Measurements from ENCODE around the gene ITPKB. TPM values are rescaled to one million over a fixed set of nuclear protein-coding genes. Genes with fewer than 3 reads are reported as not detected.

ITPKB gene
- total RNA-seq, 1 experiment from 2014 or later = 9.5 TPM

DNA sequence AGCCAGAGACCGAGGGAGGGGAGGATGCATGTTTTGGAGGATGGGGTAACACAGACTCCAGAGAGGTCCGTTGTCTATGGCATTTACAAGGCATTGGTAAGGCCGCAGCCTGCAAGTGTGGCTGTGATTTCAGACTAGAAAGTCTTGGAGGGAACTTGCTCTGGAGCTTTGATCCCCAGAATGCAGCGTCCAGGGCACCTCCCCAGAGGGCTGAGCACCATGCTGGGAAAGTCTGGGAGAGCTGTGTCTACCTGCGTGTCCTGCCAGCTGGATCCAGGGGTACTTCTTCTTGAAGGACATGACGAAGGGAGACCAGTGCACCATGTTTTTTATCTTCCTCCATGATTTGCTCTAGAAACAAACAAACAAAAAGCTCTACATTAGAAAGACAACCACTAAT lies 90.7 kb downstream of the ITPKB start:
- Mint-ChIP-seq H3K27me3 (ENCODE audit: insufficient read depth, unreplicated experiment) (no peaks in the 10 kb centered on the region), H3K36me3 (ENCODE audit: insufficient read depth, unreplicated experiment) (peaks cover 14% of the 10 kb centered on the region), H3K4me1 (ENCODE audit: insufficient read depth, unreplicated experiment) (peaks cover 3% of the 10 kb centered on the region), H3K9me3 (ENCODE audit: unreplicated experiment) (no peaks in the 10 kb centered on the region), H3K4me3 (ENCODE audit: unreplicated experiment) (no peak overlapping the region), H3K27ac (ENCODE audit: low read depth, unreplicated experiment) (no peak overlapping the region)
- CTCF ChIA-PET = interaction anchor here (0.8 to 1.9 kb wide), 6 partner anchors 14 to 224 kb away, joined by 3 to 31 read pairs (median 4); no protein-coding TSS in a partner anchor
- no TSS peak for BruUV-seq (replicated peaks)
- no peak for DNase-seq (ENCODE audit: unreplicated experiment)
- POLR2A ChIA-PET = interaction anchor here (0.9 to 1.1 kb wide), 2 partner anchors 9 to 130 kb away, joined by 4 read pairs; no protein-coding TSS in a partner anchor
- intact Hi-C loops (cut with micrococcal nuclease) = no loop called here
- TF ChIP-seq CTCF (IDR thresholded peaks at IDR 0.05; ENCODE audit: unreplicated experiment) = no peak

GRCh38 chr1:226647719-226648118 lies 91.4 kb downstream of the ITPKB start:
- ChIA-PET POLR2A (interaction anchor here (0.7 to 1.1 kb wide), 3 partner anchors 9 to 131 kb away, joined by 4 read pairs; no protein-coding TSS in a partner anchor), CTCF (interaction anchor here (0.6 to 1.9 kb wide), 7 partner anchors 13 to 223 kb away, joined by 3 to 31 read pairs (median 4); no protein-coding TSS in a partner anchor)
- no peak for TF ChIP-seq CTCF (IDR thresholded peaks at IDR 0.05; ENCODE audit: unreplicated experiment)
- Mint-ChIP-seq H3K4me3 (ENCODE audit: unreplicated experiment) (no peak overlapping the region), H3K4me1 (ENCODE audit: insufficient read depth, unreplicated experiment) (peaks cover 9% of the 10 kb centered on the region), H3K9me3 (ENCODE audit: unreplicated experiment) (no peaks in the 10 kb centered on the region), H3K27me3 (ENCODE audit: insufficient read depth, unreplicated experiment) (no peaks in the 10 kb centered on the region), H3K36me3 (ENCODE audit: insufficient read depth, unreplicated experiment) (peaks cover 14% of the 10 kb centered on the region), H3K27ac (ENCODE audit: low read depth, unreplicated experiment) (no peak overlapping the region)
- BruUV-seq (replicated peaks) = no TSS peak
- no peak for DNase-seq (ENCODE audit: unreplicated experiment)
- intact Hi-C loops (cut with micrococcal nuclease) = no loop called here

- intact Hi-C loops (cut with micrococcal nuclease) = no loop called here
- peaks cover 14% of the 10 kb centered on the region for H3K36me3 Mint-ChIP-seq (ENCODE audit: insufficient read depth, unreplicated experiment)
- no peak for TF ChIP-seq CTCF (IDR thresholded peaks at IDR 0.05; ENCODE audit: unreplicated experiment)
- ChIA-PET POLR2A (interaction anchor here (0.7 kb wide), 1 partner anchor 11 kb away, joined by 4 read pairs; no protein-coding TSS in a partner anchor), CTCF (interaction anchor here (1.8 to 1.9 kb wide), 2 partner anchors 16 to 222 kb away, joined by 4 to 8 read pairs; no protein-coding TSS in a partner anchor)
- DNase-seq (ENCODE audit: unreplicated experiment) = no peak
- no peaks in the 10 kb centered on the region for H3K27me3 Mint-ChIP-seq (ENCODE audit: insufficient read depth, unreplicated experiment)
- BruUV-seq (replicated peaks) = no TSS peak
- H3K9me3 Mint-ChIP-seq (ENCODE audit: unreplicated experiment) = no peaks in the 10 kb centered on the region
- H3K4me3 Mint-ChIP-seq (ENCODE audit: unreplicated experiment) = no peak overlapping the region
- peaks cover 9% of the 10 kb centered on the region for H3K4me1 Mint-ChIP-seq (ENCODE audit: insufficient read depth, unreplicated experiment)
- no peak overlapping the region for H3K27ac Mint-ChIP-seq (ENCODE audit: low read depth, unreplicated experiment)
These were observed 92.1 kb downstream of the ITPKB start for GRCh38 chr1:226646870-226647449.

- no peak for DNase-seq (ENCODE audit: unreplicated experiment)
- Mint-ChIP-seq H3K27ac (ENCODE audit: low read depth, unreplicated experiment) (no peak overlapping the region), H3K36me3 (ENCODE audit: insufficient read depth, unreplicated experiment) (peaks cover 14% of the 10 kb centered on the region), H3K9me3 (ENCODE audit: unreplicated experiment) (no peaks in the 10 kb centered on the region), H3K4me1 (ENCODE audit: insufficient read depth, unreplicated experiment) (peaks cover 9% of the 10 kb centered on the region), H3K27me3 (ENCODE audit: insufficient read depth, unreplicated experiment) (no peaks in the 10 kb centered on the region), H3K4me3 (ENCODE audit: unreplicated experiment) (no peak overlapping the region)
- CTCF ChIA-PET = interaction anchor here (0.7 kb wide), 1 partner anchor 18 kb away, joined by 3 read pairs; no protein-coding TSS in a partner anchor
- POLR2A ChIA-PET = interaction anchor here (0.6 to 0.7 kb wide), 2 partner anchors 19 to 92 kb away, joined by 3 to 4 read pairs; no protein-coding TSS in a partner anchor
- no peak for TF ChIP-seq CTCF (IDR thresholded peaks at IDR 0.05; ENCODE audit: unreplicated experiment)
- no TSS peak for BruUV-seq (replicated peaks)
- intact Hi-C loops (cut with micrococcal nuclease) = no loop called here
These were observed 92.8 kb downstream of the ITPKB start for GRCh38 chr1:226646026-226646869.

All from MCF 10A (cell line).